Endothelial cell of umbilical vein (primary cell): ENCODE measurements around the gene FAM50A. TPM values are rescaled to one million over a fixed set of nuclear protein-coding genes. Genes with fewer than 3 reads are reported as not detected.

ENCODE experiments used
- BruUV-seq: library from RNA; stranded (reverse); fragments of 400-500 nt; replicated peaks from 2 replicates; lab custom pipeline; 2021; lab: Mats Ljungman, UMichigan
- CTCF ChIA-PET: fragments of 300-600, 350-600 bp; sonication (Branson Sonifier 250); formaldehyde crosslinking; loops from one replicate; lab custom pipeline; 2021; ENCODE audit warnings: antibody characterized with exemption, inconsistent platforms; lab: Charles Lee
- POLR2A ChIA-PET: fragments of 300-600, 350-600 bp; sonication (Branson Sonifier 250); formaldehyde crosslinking; loops from one replicate; lab custom pipeline; 2021; ENCODE audit warnings: antibody characterized with exemption, inconsistent platforms; lab: Charles Lee
- DNase-seq: peaks from one replicate; pipeline ENCODE4 v3.0.0-alpha.2; 2011; ENCODE audit warnings: low read depth, low spot score
- FAIRE-seq: peaks from 2 replicates; lab custom pipeline; 2011; peaks lifted over from hg19 to GRCh38; lab: Jason Lieb, UNC
- H2AFZ ChIP-seq: 2 replicates; pipeline ENCODE4 v1.6.0; 2012; ENCODE audit warnings: low read depth, low read length, control low read depth, inconsistent platforms
- H3K27ac ChIP-seq: 2 replicates; pipeline ENCODE4 v1.5.1; 2011; ENCODE audit warnings: low read depth, mild to moderate bottlenecking, control low read depth, low read length, moderate library complexity; ENCODE audit not compliant: insufficient read depth
- H3K27me3 ChIP-seq, 2 experiments: 2 replicates each; pipeline versions ENCODE4 v1.6.0 to v1.6.1; 2011; ENCODE audit warnings: low read length in 2 of 2, mixed read lengths in 1 of 2; ENCODE audit not compliant: control insufficient read depth in 2 of 2, insufficient read depth in 2 of 2
- H3K36me3 ChIP-seq, 2 experiments: 2 replicates in 1 of 2; 3 replicates in 1 of 2; pipeline ENCODE4 v1.5.1; 2011; ENCODE audit warnings: low read length in 2 of 2, mild to moderate bottlenecking in 1 of 2, moderate library complexity in 1 of 2; ENCODE audit not compliant: control insufficient read depth in 2 of 2, insufficient read depth in 2 of 2; ENCODE audit errors: extremely low read depth in 1 of 2
- H3K4me1 ChIP-seq: 3 replicates; pipeline ENCODE4 v1.5.1; 2011; ENCODE audit warnings: mild to moderate bottlenecking, low read length; ENCODE audit not compliant: control insufficient read depth, insufficient read depth; ENCODE audit errors: extremely low read depth
- H3K4me2 ChIP-seq: 2 replicates; pipeline ENCODE4 v1.6.1; 2011; ENCODE audit warnings: low read length, control low read depth, mixed read lengths; ENCODE audit not compliant: insufficient read depth
- H3K4me3 ChIP-seq, 3 experiments: fragments of 200-600 bp in 1 of 3; sonication (generic), shearing (Covaris generic) in 1 of 3; replicated peaks in 1 of 3; 2 replicates each; pipeline ENCODE4 v1.5.1; 2011 to 2016; ENCODE audit warnings: control low read depth in 3 of 3, low read length in 3 of 3, mild to moderate bottlenecking in 2 of 3, inconsistent platforms in 1 of 3, low read depth in 1 of 3, moderate library complexity in 1 of 3; ENCODE audit not compliant: insufficient read depth in 1 of 3
- H3K79me2 ChIP-seq: 2 replicates; pipeline ENCODE4 v1.6.0; 2012; ENCODE audit warnings: low read length, inconsistent platforms; ENCODE audit not compliant: control insufficient read depth, insufficient read depth
- H3K9ac ChIP-seq: replicated peaks from 2 replicates; pipeline ENCODE3; 2011; ENCODE audit warnings: low read length, control low read depth; ENCODE audit not compliant: insufficient read depth; ENCODE audit errors: extremely low read depth
- H3K9me1 ChIP-seq: replicated peaks from 3 replicates; pipeline ENCODE4 v1.6.0; 2011; ENCODE audit warnings: mild to moderate bottlenecking, low read length; ENCODE audit not compliant: control insufficient read depth, insufficient read depth; ENCODE audit errors: extremely low read depth
- H3K9me3 ChIP-seq: replicated peaks from 2 replicates; pipeline ENCODE4 v1.5.1; 2012; ENCODE audit warnings: low read length, inconsistent platforms; ENCODE audit not compliant: control insufficient read depth, insufficient read depth
- H4K20me1 ChIP-seq: replicated peaks from 2 replicates; pipeline ENCODE3; 2011; ENCODE audit warnings: mild to moderate bottlenecking, low read length; ENCODE audit not compliant: control insufficient read depth, insufficient read depth; ENCODE audit errors: extremely low read depth
- EZH2 ChIP-seq: IDR thresholded peaks from 2 replicates; pipeline ENCODE4 v1.6.1; 2012; ENCODE audit warnings: borderline replicate concordance, low read depth, mild to moderate bottlenecking, moderate library complexity, low read length, inconsistent platforms; ENCODE audit not compliant: severe bottlenecking
- FOS ChIP-seq: IDR thresholded peaks from 2 replicates; pipeline ENCODE4 v1.6.1; 2011; ENCODE audit warnings: mild to moderate bottlenecking, low read length, moderate library complexity, borderline replicate concordance; ENCODE audit not compliant: insufficient read depth
- GATA2 ChIP-seq: IDR thresholded peaks from 2 replicates; pipeline ENCODE4 v1.7.0; 2011; ENCODE audit warnings: low read depth, mild to moderate bottlenecking, moderate library complexity, mixed read lengths, low read length; ENCODE audit not compliant: insufficient read length, insufficient read depth
- JUN ChIP-seq: IDR thresholded peaks from 2 replicates; pipeline ENCODE4 v1.6.1; 2011; ENCODE audit warnings: borderline replicate concordance, low read depth; ENCODE audit not compliant: insufficient read length, insufficient read depth
- MYC ChIP-seq: IDR thresholded peaks from one replicate; pipeline ENCODE4 v1.6.1; 2011; ENCODE audit warnings: mild to moderate bottlenecking, low read depth, low read length
- POLR2A ChIP-seq: IDR thresholded peaks from 2 replicates; pipeline ENCODE4 v1.6.1; 2012; ENCODE audit warnings: low read depth, mild to moderate bottlenecking, control low read depth, low read length
- POLR2AphosphoS5 ChIP-seq: IDR thresholded peaks from 2 replicates; pipeline ENCODE4 v1.6.1; 2012; ENCODE audit warnings: low read depth, mild to moderate bottlenecking, control low read depth, low read length, moderate library complexity; ENCODE audit not compliant: insufficient read depth
- dilution Hi-C: fragments of 300-500 bp; cut with MboI; formaldehyde crosslinking; loops from one replicate; pipeline ENCODE4 v1.15.0; 2019; ENCODE audit warnings: low sequenced_read_pairs; ENCODE audit not compliant: extremely low pct_ligation_motif_present
- intact Hi-C: fragments of 100-400 bp; cut with micrococcal nuclease; formaldehyde crosslinking; loops from one replicate; pipeline ENCODE4 v1.10.0; 2022
- polyA plus RNA-seq, 4 experiments: library from polyadenylated mRNA; depleted of rRNA in 3 of 4; stranded (reverse) in 3 of 4; unstranded in 1 of 4; fragments of >200 nt; gene quantifications; 2 replicates each; pipeline versions ENCODE4 v1.2.1 to v1.2.3, GENCODE V29; 2011 to 2012; ENCODE audit warnings: missing spikeins in 1 of 4
- total RNA-seq: library from RNA; stranded (reverse); gene quantifications from 2 replicates; pipeline ENCODE4 v1.2.3, GENCODE V29; 2021
- TF ChIP-seq, protein P1 (sequence below): IDR thresholded peaks from 2 replicates; pipeline ENCODE4 v1.6.1; 2011; ENCODE audit not compliant: insufficient read depth, insufficient read length
- TF ChIP-seq, protein P2 (sequence below), 2 donors: IDR thresholded peaks; 1 replicate in 1 of 2; 2 replicates in 1 of 2; pipeline ENCODE4 v1.5.1; 2011; ENCODE audit warnings: low read length in 2 of 2, mild to moderate bottlenecking in 2 of 2, moderate library complexity in 2 of 2, control low read depth in 1 of 2, inconsistent platforms in 1 of 2, low read depth in 1 of 2; ENCODE audit not compliant: insufficient read depth in 1 of 2; ENCODE audit errors: extremely low read depth in 1 of 2

FAM50A gene
- total and polyA plus RNA-seq, 2 donors (not counting 3 experiments of a cell fraction or from before 2014, with no cell fraction given) = 75.9 to 123 TPM

GRCh38 chrX:154420402-154420756, 23.6 kb upstream of the FAM50A start:
- Histone ChIP-seq H3K79me2 (no peaks in the 10 kb centered on the region), H2AFZ (no peak overlapping the region), H3K4me1 (peaks cover 6% of the 10 kb centered on the region), H4K20me1 (no peaks in the 10 kb centered on the region), H3K4me3 (no peak overlapping the region), H3K27ac (no peak overlapping the region), H3K4me2 (no peak overlapping the region), H3K36me3 (no peaks in the 10 kb centered on the region), H3K9me1 (no peaks in the 10 kb centered on the region), H3K9me3 (no peaks in the 10 kb centered on the region), H3K9ac (no peak overlapping the region), H3K27me3 (no peaks in the 10 kb centered on the region)
- dilution Hi-C loops (no loop called here), intact Hi-C loops (no loop called here)
- TF ChIP-seq POLR2A = no peak
- no peak for TF ChIP-seq POLR2AphosphoS5
- TF ChIP-seq EZH2 = no peak
- TF ChIP-seq, protein P1, sequence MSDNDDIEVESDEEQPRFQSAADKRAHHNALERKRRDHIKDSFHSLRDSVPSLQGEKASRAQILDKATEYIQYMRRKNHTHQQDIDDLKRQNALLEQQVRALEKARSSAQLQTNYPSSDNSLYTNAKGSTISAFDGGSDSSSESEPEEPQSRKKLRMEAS = no peak
- no peak for TF ChIP-seq MYC
- TF ChIP-seq FOS = no peak
- no peak for TF ChIP-seq JUN
- TF ChIP-seq, protein P2, sequence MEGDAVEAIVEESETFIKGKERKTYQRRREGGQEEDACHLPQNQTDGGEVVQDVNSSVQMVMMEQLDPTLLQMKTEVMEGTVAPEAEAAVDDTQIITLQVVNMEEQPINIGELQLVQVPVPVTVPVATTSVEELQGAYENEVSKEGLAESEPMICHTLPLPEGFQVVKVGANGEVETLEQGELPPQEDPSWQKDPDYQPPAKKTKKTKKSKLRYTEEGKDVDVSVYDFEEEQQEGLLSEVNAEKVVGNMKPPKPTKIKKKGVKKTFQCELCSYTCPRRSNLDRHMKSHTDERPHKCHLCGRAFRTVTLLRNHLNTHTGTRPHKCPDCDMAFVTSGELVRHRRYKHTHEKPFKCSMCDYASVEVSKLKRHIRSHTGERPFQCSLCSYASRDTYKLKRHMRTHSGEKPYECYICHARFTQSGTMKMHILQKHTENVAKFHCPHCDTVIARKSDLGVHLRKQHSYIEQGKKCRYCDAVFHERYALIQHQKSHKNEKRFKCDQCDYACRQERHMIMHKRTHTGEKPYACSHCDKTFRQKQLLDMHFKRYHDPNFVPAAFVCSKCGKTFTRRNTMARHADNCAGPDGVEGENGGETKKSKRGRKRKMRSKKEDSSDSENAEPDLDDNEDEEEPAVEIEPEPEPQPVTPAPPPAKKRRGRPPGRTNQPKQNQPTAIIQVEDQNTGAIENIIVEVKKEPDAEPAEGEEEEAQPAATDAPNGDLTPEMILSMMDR (IDR thresholded peaks at IDR 0.05; ENCODE audit: extremely low read depth in 1 of 2, insufficient read depth in 1 of 2, low read depth in 1 of 2, low read length in 2 of 2) = no peak
- TF ChIP-seq GATA2 = no peak
- FAIRE-seq (no peak), DNase-seq (no peak)
- no TSS peak for BruUV-seq
- POLR2A ChIA-PET = no interaction called here
- CTCF ChIA-PET = no interaction called here
